Neutrophil (primary cell): ENCODE data around the gene GOLGA6L10.
"Not testable (repeated sequence)": the region's sequence is repeated elsewhere in the genome, so short reads cannot be mapped to it uniquely, and the experiment has no call there.

Source experiments
- H3K27ac ChIP-seq: fragments of 200-600 bp; sonication (generic); 2 replicates; pipeline ENCODE4 v1.5.1; 2016; ENCODE audit warnings: mild to moderate bottlenecking, moderate library complexity
- H3K27me3 ChIP-seq: fragments of 200-600 bp; sonication (generic); 2 replicates; pipeline ENCODE4 v1.6.0; 2016; ENCODE audit warnings: mild to moderate bottlenecking
- H3K36me3 ChIP-seq: fragments of 200-600 bp; sonication (generic); 2 replicates; pipeline ENCODE4 v1.5.1; 2017
- H3K4me1 ChIP-seq, 2 experiments: fragments of 200-600 bp in 1 of 2; sonication (generic) in 1 of 2; 1 replicate in 1 of 2; 2 replicates in 1 of 2; pipeline versions ENCODE4 v1.5.1 to v1.6.1; 2013 to 2016; ENCODE audit warnings: low read depth in 1 of 2, low read length in 1 of 2, mild to moderate bottlenecking in 1 of 2, moderate library complexity in 1 of 2; ENCODE audit not compliant: control insufficient read depth in 1 of 2, insufficient read depth in 1 of 2
- H3K4me3 ChIP-seq, 2 experiments: fragments of 200-600 bp in 1 of 2; sonication (generic) in 1 of 2; 1 replicate in 1 of 2; 2 replicates in 1 of 2; pipeline ENCODE4 v1.5.1; 2013 to 2016; ENCODE audit warnings: low read depth in 1 of 2, low read length in 1 of 2, mild to moderate bottlenecking in 1 of 2, moderate library complexity in 1 of 2
- H3K9me3 ChIP-seq: fragments of 200-600 bp; sonication (generic); 2 replicates; pipeline ENCODE4 v1.5.1; 2016

GOLGA6L10 gene

DNA sequence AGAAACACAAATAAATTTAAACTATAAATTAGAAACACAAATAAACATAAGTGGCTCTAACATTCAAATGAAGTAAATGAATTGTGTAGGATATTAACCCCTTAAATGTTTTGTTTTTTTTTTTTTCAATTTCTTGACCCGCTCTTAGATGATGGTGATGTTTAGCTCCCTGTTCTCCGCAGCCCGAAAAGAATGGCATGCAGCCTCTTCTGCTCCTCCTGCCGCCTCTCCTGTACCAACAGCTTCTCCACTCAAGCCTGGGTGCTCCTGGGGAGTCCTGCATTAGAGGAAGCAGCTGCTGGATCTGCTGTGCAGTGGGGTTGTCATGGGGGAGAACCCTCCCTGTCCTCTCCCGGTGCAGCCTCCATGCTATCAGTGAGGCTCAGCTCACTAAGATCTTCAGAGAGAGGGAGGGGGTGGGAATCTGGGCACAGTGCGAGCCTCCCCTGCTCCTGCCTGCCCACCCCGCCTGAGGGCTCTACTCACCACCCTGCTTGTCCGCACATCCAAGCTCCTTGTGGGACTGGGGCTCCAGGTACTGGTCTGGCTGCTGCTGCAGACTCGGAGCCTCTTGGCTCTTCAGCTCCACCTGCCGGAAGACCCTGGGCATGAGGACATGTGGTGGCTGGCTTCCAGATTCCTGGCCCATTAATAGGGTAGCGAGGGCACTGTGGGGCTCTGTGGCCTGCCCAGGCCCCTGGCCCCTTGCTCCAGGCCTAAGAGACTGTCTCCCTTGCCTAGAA lies 6.5 kb downstream of the GOLGA6L10 start:
- H3K4me1 ChIP-seq, H3K9me3 ChIP-seq, H3K27ac ChIP-seq, H3K27me3 ChIP-seq, H3K4me3 ChIP-seq, H3K36me3 ChIP-seq: not testable (repeated sequence)

DNA sequence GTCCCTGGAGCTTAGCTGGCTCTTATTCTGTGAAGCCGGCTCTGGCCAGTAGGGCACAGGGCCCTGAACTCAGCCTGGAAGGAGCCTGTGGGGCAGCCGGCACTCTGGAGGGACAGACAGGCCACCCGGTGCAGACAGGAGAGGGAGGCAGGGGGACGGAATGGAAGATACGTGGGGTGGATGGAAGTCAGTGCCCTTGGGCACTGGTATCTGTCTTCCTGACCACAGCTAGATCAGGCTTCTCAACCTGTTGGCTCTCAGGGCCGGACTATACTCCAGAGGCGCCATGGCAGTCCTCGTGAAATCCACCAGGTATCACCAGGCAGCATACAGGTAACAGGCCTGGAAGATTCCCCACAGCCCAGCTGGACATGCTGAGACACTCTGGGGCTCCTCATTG lies 10.7 kb downstream of the GOLGA6L10 start:
- not testable (repeated sequence) for H3K27me3 ChIP-seq, H3K36me3 ChIP-seq, H3K9me3 ChIP-seq, H3K4me3 ChIP-seq, H3K4me1 ChIP-seq, H3K27ac ChIP-seq

DNA sequence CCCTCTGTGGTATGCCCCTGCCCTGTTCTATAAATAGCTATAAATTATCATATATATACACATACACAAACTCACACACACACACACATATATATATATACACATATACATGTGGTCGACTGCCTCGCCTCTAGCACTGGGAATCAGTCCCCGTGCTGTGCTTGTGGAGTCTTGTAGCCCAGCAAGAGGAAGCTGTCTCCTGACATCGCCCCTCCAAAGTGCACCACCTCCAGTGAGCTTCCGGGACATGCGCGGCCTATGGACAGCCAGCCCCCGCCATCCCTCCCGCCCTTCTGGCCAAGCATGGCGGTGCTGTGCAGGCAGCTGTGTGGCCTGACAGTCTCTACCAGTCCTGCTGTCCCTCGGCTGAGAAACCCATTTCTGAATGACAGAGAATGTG lies 11.2 kb downstream of the GOLGA6L10 start:
- not testable (repeated sequence) for H3K4me3 ChIP-seq, H3K36me3 ChIP-seq, H3K27me3 ChIP-seq

DNA sequence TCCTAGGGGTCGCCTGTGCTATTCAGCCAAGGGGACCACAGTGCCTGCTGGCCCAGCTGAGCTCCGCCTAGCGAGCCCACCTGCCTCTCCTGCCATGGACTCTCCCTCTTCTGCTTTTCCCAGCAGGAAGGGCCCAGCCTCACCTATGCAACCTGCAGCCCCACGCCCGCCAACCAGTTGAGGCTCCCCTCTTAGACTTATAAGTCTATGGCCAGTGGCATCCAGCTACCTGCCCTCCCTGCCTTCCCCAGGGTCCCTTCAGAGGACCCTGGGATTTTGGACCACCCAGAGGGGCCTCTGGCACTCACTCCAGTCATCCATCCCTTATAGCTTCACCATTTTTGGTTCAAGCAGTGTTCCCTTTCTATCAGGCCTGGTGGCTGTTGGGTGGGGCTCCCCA lies 12.2 kb downstream of the GOLGA6L10 start:
- not testable (repeated sequence) for H3K27ac ChIP-seq

More for the DNA sequence above, 11.2 kb downstream of the GOLGA6L10 start:
- not testable (repeated sequence) for H3K27ac ChIP-seq, H3K4me1 ChIP-seq, H3K9me3 ChIP-seq

GRCh38 chr15:82336180-82336647 lies 13.1 kb downstream of the GOLGA6L10 start:
- not testable (repeated sequence) for H3K27me3 ChIP-seq, H3K4me3 ChIP-seq, H3K9me3 ChIP-seq, H3K27ac ChIP-seq, H3K4me1 ChIP-seq, H3K36me3 ChIP-seq

More for the DNA sequence above, 12.2 kb downstream of the GOLGA6L10 start:
- not testable (repeated sequence) for H3K4me1 ChIP-seq, H3K4me3 ChIP-seq, H3K9me3 ChIP-seq, H3K27me3 ChIP-seq, H3K36me3 ChIP-seq

DNA sequence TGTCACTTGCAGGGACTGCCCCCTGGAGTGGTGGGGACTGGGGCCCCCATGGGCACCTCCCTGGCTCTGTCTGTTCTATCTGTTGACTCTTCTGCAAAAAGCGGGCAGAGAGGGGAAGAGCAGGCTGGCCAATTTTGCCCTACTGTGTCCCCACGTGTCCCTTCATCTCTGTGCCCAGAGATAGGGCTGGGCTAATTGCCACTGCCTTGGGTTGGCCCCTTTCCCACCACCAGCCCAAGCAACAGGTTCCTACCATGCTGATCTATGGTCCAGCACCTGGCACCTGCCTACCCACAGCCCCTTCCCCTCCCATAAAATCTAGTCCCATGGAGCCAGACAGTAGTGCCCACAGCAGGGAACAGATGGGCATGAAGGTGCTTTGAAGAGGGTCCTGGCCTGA lies 14.3 kb downstream of the GOLGA6L10 start:
- H3K4me1 ChIP-seq, H3K27ac ChIP-seq, H3K9me3 ChIP-seq, H3K27me3 ChIP-seq, H3K4me3 ChIP-seq, H3K36me3 ChIP-seq: not testable (repeated sequence)

GRCh38 chr15:82334554-82334932 lies 14.7 kb downstream of the GOLGA6L10 start:
- not testable (repeated sequence) for H3K36me3 ChIP-seq, H3K4me1 ChIP-seq, H3K27me3 ChIP-seq, H3K9me3 ChIP-seq, H3K27ac ChIP-seq, H3K4me3 ChIP-seq

DNA sequence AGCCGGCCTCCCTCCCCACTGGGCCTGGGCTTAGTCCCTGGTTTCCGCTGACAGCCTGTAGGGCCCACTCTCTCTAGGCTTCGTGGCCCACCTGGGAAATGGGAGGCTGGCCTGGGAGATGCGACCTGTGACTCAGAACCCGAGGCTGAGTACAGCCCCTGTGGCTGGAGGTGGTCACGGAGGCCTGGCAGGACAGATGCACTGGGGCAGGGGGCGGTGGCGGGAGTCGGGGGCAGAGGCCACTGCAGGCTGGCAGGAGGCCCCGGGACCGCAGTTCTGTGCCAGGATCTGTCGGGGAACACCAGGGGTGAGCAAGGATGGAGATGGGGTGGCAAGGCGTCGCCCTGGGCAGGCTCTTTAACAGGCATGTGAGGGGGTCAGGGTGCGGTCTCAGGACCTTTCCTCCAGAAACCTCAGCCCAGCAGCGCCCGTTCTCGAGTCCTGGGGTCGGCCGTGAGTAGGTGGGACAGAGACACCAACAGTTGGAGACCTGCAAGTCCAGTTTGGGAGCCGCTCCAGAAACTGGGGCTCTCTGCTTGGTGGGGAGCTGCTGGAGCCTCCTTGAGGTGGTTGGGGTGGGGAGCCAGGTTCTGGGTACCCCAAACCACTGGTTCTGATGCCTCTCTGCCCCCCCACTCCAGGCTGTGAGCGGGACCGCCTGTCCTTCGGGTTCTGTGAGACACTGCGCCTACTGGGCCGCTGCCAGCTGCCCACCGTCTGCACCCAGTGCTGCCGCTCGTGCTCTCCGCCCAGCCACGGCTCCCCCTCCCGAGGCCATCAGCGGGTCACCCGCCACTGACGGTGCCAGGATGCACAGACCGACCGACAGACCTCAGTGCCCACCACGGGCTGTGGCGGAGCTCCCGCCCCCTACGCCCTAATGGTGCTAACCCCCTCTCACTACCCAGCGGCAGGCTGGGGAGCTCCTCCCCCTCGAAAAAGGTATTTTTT lies 15.4 kb downstream of the GOLGA6L10 start:
- H3K27ac ChIP-seq, H3K4me1 ChIP-seq, H3K9me3 ChIP-seq, H3K4me3 ChIP-seq, H3K36me3 ChIP-seq, H3K27me3 ChIP-seq: not testable (repeated sequence)

DNA sequence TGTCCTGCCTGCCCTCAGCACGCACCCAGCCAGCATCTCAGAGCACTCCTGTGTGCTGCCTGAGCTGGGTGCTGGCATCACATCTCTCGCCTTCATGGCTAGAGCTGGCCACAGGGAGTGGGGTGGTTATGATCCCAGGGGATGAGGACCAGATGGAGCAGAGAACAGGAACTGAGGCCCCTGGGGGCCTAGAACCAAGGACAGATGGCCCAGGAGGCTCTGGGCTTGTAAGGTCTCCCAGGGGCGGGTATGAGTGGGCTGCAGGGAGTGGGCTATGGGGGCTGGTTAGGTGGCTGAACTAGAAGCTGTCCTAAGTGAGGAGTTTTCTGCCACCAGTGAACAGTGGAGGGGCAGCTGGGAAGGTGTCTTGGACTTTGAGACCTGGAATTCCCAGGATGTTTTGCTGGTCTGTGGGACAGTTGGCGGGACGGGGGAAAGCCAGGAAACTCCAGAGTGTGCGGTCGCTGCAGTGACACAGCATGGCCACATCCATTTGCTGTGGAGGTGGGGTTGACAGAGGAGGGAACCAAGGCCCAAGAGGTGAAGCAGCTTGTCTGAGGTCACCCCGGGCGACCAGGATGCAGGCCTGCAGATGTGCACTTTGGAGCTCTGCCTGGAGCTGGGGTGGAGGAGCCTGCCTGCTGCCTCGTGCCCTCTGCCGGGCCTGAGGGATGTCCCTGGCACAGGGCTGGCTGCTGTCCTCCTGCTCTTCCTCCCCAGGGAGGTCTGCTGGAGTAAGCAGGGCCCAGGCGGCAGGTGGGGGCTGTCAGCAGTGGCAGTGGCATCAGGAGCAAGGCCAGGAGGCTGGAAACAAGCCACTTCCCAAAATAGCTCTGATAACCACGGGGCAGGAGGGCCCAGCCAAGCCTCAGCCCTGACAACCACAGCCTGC lies 16.3 kb downstream of the GOLGA6L10 start:
- H3K27ac ChIP-seq, H3K36me3 ChIP-seq, H3K4me1 ChIP-seq, H3K27me3 ChIP-seq, H3K4me3 ChIP-seq, H3K9me3 ChIP-seq: not testable (repeated sequence)

- H3K9me3 ChIP-seq, H3K27me3 ChIP-seq, H3K27ac ChIP-seq, H3K4me3 ChIP-seq, H3K36me3 ChIP-seq, H3K4me1 ChIP-seq: not testable (repeated sequence)
These were observed 17.5 kb downstream of the GOLGA6L10 start for GRCh38 chr15:82331576-82332304.

- H3K9me3 ChIP-seq, H3K4me3 ChIP-seq, H3K27ac ChIP-seq: not testable (repeated sequence)
These were observed 18.4 kb downstream of the GOLGA6L10 start for GRCh38 chr15:82330921-82331320.

GRCh38 chr15:82329039-82329438 lies 20.2 kb downstream of the GOLGA6L10 start:
- not testable (repeated sequence) for H3K9me3 ChIP-seq, H3K36me3 ChIP-seq, H3K27ac ChIP-seq, H3K4me3 ChIP-seq, H3K4me1 ChIP-seq, H3K27me3 ChIP-seq

More at GRCh38 chr15:82330921-82331320, 18.4 kb downstream of the GOLGA6L10 start:
- not testable (repeated sequence) for H3K4me1 ChIP-seq, H3K27me3 ChIP-seq, H3K36me3 ChIP-seq
